Kidney epithelial cell (primary cell): ENCODE data around the gene RBMX. TPM values are rescaled to one million over a fixed set of nuclear protein-coding genes. Genes with fewer than 3 reads are reported as not detected.
"Not testable (repeated sequence)": the region's sequence is repeated elsewhere in the genome, so short reads cannot be mapped to it uniquely, and the experiment has no call there.

Source experiments
- DNase-seq: peaks from one replicate; pipeline ENCODE4 v3.0.0-alpha.2; 2010; ENCODE audit warnings: low read depth
- H3K27me3 ChIP-seq: 2 replicates; pipeline ENCODE4 v1.6.0; 2011; ENCODE audit warnings: low read length; ENCODE audit not compliant: control insufficient read depth, insufficient read depth
- H3K36me3 ChIP-seq: 2 replicates; pipeline ENCODE4 v1.5.1; 2011; ENCODE audit warnings: low read length; ENCODE audit not compliant: control insufficient read depth, insufficient read depth
- H3K4me3 ChIP-seq: 2 replicates; pipeline ENCODE4 v1.5.1; 2011; ENCODE audit warnings: low read depth, mild to moderate bottlenecking, control low read depth, low read length
- total RNA-seq: library from RNA; depleted of rRNA; stranded (reverse); fragments of >200 nt; gene quantifications from 2 replicates; pipeline ENCODE4 v1.2.3, GENCODE V29; 2015
- TF ChIP-seq, protein P1 (sequence below): IDR thresholded peaks from 2 replicates; pipeline ENCODE4 v1.5.1; 2011; ENCODE audit warnings: mild to moderate bottlenecking, moderate library complexity, low read length, control low read depth, inconsistent platforms; ENCODE audit not compliant: insufficient read depth, poor library complexity, severe bottlenecking

The RBMX gene
- total RNA-seq, 1 donor from 2014 or later, result 338 TPM

GRCh38 chrX:136878423-136878822 is 2.1 kb downstream of the RBMX start:
- DNase-seq, result no peak
- no peaks in the 10 kb centered on the region for H3K27me3 ChIP-seq
- peak overlapping the region; percentile 71 for H3K4me3 ChIP-seq
- H3K36me3 ChIP-seq, result no peaks in the 10 kb centered on the region
- TF ChIP-seq, protein P1, sequence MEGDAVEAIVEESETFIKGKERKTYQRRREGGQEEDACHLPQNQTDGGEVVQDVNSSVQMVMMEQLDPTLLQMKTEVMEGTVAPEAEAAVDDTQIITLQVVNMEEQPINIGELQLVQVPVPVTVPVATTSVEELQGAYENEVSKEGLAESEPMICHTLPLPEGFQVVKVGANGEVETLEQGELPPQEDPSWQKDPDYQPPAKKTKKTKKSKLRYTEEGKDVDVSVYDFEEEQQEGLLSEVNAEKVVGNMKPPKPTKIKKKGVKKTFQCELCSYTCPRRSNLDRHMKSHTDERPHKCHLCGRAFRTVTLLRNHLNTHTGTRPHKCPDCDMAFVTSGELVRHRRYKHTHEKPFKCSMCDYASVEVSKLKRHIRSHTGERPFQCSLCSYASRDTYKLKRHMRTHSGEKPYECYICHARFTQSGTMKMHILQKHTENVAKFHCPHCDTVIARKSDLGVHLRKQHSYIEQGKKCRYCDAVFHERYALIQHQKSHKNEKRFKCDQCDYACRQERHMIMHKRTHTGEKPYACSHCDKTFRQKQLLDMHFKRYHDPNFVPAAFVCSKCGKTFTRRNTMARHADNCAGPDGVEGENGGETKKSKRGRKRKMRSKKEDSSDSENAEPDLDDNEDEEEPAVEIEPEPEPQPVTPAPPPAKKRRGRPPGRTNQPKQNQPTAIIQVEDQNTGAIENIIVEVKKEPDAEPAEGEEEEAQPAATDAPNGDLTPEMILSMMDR, result no peak

DNA sequence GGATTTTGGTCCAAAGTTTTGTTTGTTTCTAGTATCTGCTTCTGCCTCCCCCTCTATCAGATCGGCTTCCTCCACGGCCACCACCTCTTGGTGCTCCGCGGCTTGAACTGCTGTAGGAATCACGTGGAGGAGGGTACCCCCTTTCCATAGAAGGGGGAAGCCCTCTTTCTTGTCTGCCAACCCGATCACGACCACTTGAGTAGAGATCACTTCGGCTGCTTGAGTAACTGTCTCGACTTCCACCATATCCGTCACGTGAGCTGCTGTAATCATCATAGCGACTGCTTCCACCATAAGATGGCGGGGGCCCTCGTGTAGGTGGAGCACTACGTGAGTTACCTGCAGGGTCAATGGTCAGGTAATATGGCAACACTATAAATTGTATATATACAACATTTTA is 6.4 kb downstream of the RBMX start:
- DNase-seq, H3K4me3 ChIP-seq, H3K36me3 ChIP-seq, H3K27me3 ChIP-seq: not testable (repeated sequence)

DNA sequence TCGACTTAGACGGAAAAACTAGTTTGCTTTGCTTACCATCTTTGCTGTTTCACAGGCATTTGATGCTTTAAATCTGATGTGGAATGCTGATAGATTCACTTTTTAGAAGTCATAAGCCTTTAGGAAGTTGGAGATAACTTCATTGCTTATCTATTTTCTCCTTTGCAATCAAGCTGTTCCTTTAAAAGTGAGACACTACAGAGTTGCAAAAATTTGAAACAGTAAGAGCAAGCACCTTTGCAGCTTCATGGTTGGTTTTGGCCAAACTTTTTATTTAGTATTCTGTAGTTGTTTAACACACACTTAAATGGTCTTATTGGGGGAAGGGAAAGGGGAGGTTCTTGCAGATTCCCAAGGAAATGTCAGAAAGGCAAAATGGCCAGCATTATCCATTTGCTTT is 7.3 kb downstream of the RBMX start:
- H3K4me3 ChIP-seq, H3K36me3 ChIP-seq, H3K27me3 ChIP-seq, DNase-seq: not testable (repeated sequence)

DNA sequence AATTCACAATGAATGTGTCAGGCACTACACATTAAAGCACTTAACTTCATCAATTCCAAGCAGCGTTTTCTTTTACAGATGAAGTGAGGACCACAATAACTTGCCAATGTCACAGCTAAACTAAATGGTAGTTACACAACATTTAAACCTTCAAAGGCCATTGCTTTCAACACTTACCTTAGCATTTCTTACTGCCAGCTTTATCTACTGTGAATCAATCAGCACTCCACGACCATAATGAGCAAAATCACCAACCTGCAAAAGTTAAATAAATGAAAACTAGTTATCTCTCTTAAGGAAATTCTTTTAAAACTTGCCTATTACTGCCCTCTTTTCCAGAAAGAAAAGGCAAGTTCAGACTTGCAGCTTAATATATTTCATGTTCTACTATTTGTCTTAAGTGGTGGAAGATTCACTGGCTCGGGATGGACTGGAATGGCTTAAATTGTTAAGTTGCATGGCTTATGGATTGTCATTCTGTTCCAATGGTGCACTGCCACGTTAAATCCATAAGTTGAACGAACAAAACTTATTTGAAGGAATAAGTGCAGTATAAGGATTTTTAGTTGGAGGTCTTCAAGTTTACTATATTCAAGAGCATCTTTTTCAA is 8.3 kb downstream of the RBMX start:
- DNase-seq, result no peak
- Histone ChIP-seq H3K27me3 (no peaks in the 10 kb centered on the region), H3K4me3 (no peak overlapping the region), H3K36me3 (no peaks in the 10 kb centered on the region)
- TF ChIP-seq, protein P1, result no peak

GRCh38 chrX:136870064-136870463 is 10.5 kb downstream of the RBMX start:
- Histone ChIP-seq H3K27me3 (no peaks in the 10 kb centered on the region), H3K36me3 (no peaks in the 10 kb centered on the region), H3K4me3 (no peak overlapping the region)
- DNase-seq, result no peak
- TF ChIP-seq, protein P1, result no peak

GRCh38 chrX:136868283-136869055 is 12.1 kb downstream of the RBMX start:
- DNase-seq, result no peak
- H3K36me3 ChIP-seq, result no peaks in the 10 kb centered on the region
- TF ChIP-seq, protein P1, result no peak
- no peak overlapping the region for H3K4me3 ChIP-seq
- no peaks in the 10 kb centered on the region for H3K27me3 ChIP-seq

DNA sequence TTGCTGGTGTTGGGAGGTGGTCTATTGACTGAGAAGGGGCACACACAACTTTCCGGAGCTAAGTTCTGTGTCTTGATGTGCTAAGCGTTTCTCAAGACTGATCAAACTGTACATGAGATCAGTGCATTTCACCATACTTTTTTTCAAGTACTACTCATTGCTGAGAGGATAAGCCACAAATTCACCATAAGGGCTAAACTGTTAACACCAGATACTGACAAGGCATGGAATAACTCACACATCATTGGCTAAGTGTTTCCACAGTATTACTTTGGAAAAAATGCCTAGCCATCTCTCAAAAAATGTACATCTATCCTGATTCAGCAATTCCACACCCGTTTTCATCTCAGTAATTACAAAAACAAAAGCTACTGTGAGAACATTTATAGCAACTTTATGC is 13.0 kb downstream of the RBMX start:
- H3K36me3 ChIP-seq, result no peaks in the 10 kb centered on the region
- TF ChIP-seq, protein P1, result no peak
- no peaks in the 10 kb centered on the region for H3K27me3 ChIP-seq
- no peak for DNase-seq
- H3K4me3 ChIP-seq, result no peak overlapping the region
